GM12878 (cell line): Measurements from ENCODE around the gene CARD9. TPM values are rescaled to one million over a fixed set of nuclear protein-coding genes. Genes with fewer than 3 reads are reported as not detected.

Experiments
- ATAC-seq: fragments of 200-7000 bp; cut with Tn5 transposase; 3 replicates; pipeline ENCODE4 v1.9.1; 2020; ENCODE audit warnings: mild to moderate bottlenecking, moderate library complexity
- BruUV-seq: library from RNA; stranded (reverse); fragments of 400-500 nt; replicated peaks from 2 replicates; lab custom pipeline; 2021; lab: Mats Ljungman, UMichigan
- CTCF ChIA-PET: fragments of 300-600 bp; sonication (Branson Sonifier 250); formaldehyde crosslinking; extraction: SDS; loops from one replicate; lab custom pipeline; 2021; ENCODE audit warnings: inconsistent platforms; lab: Yijun Ruan, JAX
- POLR2A ChIA-PET: fragments of 350-600 bp; formaldehyde crosslinking; extraction: SDS; loops from one replicate; lab custom pipeline; 2021; ENCODE audit warnings: inconsistent platforms; lab: Charles Lee
- RAD21 ChIA-PET: fragments of 300-600 bp; sonication (Branson Sonifier 250); formaldehyde crosslinking; loops from one replicate; lab custom pipeline; 2023; ENCODE audit warnings: antibody characterized with exemption; ENCODE audit not compliant: unreplicated experiment; lab: Charles Lee
- SMC1A ChIA-PET: fragments of 300-600 bp; sonication (Branson Sonifier 250); formaldehyde crosslinking; loops from one replicate; lab custom pipeline; 2023; ENCODE audit not compliant: unreplicated experiment, uncharacterized antibody; lab: Charles Lee
- DNase-seq: peaks from one replicate; pipeline ENCODE4 v3.0.0-alpha.2; 2011; ENCODE audit warnings: low read depth, low spot score
- FAIRE-seq: peaks from 3 replicates; lab custom pipeline; 2011; peaks lifted over from hg19 to GRCh38; lab: Jason Lieb, UNC
- H2AFZ ChIP-seq: 2 replicates; pipeline ENCODE4 v1.6.0; 2011; ENCODE audit warnings: low read depth, low read length, control low read depth; ENCODE audit not compliant: control insufficient read depth
- H3K27ac ChIP-seq: 2 replicates; pipeline ENCODE4 v1.5.1; 2011; ENCODE audit warnings: control low read depth; ENCODE audit not compliant: control insufficient read depth, insufficient read depth
- H3K27me3 ChIP-seq, 2 experiments: replicated peaks in 1 of 2; 2 replicates each; pipeline versions ENCODE4 v1.6.0 to v1.6.1; 2011; ENCODE audit warnings: low read length in 1 of 2; ENCODE audit not compliant: control insufficient read depth in 2 of 2, insufficient read depth in 2 of 2
- H3K36me3 ChIP-seq, 2 experiments: 2 replicates each; pipeline ENCODE4 v1.5.1; 2011; ENCODE audit warnings: low read length in 1 of 2; ENCODE audit not compliant: control insufficient read depth in 2 of 2, insufficient read depth in 2 of 2
- H3K4me1 ChIP-seq: 2 replicates; pipeline ENCODE4 v1.6.1; 2011; ENCODE audit warnings: mild to moderate bottlenecking, low read length, moderate library complexity, mixed read lengths; ENCODE audit not compliant: control insufficient read depth, insufficient read depth
- H3K4me2 ChIP-seq: 2 replicates; pipeline ENCODE4 v1.6.0; 2011; ENCODE audit warnings: control low read depth; ENCODE audit not compliant: control insufficient read depth, insufficient read depth
- H3K4me3 ChIP-seq: fragments of 200-600 bp; sonication (generic); 2 replicates; pipeline ENCODE4 v1.5.1; 2016
- H3K79me2 ChIP-seq: 2 replicates; pipeline ENCODE4 v1.6.0; 2011; ENCODE audit warnings: low read length; ENCODE audit not compliant: control insufficient read depth, insufficient read depth
- H3K9ac ChIP-seq: 2 replicates; pipeline ENCODE4 v1.8.0; 2011; ENCODE audit warnings: low read length, control low read depth, mixed read lengths; ENCODE audit not compliant: control insufficient read depth, insufficient read depth
- H3K9me3 ChIP-seq: replicated peaks from 3 replicates; pipeline ENCODE4 v1.5.1; 2011; ENCODE audit warnings: mild to moderate bottlenecking, low read length; ENCODE audit not compliant: control insufficient read depth, insufficient read depth
- H4K20me1 ChIP-seq: 2 replicates; pipeline ENCODE4 v1.6.0; 2011; ENCODE audit not compliant: control insufficient read depth, insufficient read depth
- CBX5 ChIP-seq: sonication (generic); IDR thresholded peaks from 2 replicates; pipeline ENCODE4 v1.6.1; 2016; ENCODE audit warnings: low read depth, moderate library complexity, mild to moderate bottlenecking, inconsistent platforms
- IRF4 ChIP-seq: IDR thresholded peaks from 2 replicates; pipeline ENCODE4 v1.6.1; 2011; ENCODE audit warnings: low read depth, low read length
- MLLT1 ChIP-seq: fragments of 450-650 bp; IDR thresholded peaks from 2 replicates; pipeline ENCODE4 v1.6.1; 2016; ENCODE audit warnings: mild to moderate bottlenecking
- NR2C1 ChIP-seq: fragments of 450-650 bp; IDR thresholded peaks from 2 replicates; pipeline ENCODE4 v1.6.1; 2017; ENCODE audit warnings: antibody characterized with exemption, mild to moderate bottlenecking, moderate library complexity
- POLR2AphosphoS2 ChIP-seq: IDR thresholded peaks from 2 replicates; pipeline ENCODE4 v1.6.1; 2011; ENCODE audit warnings: low read depth, mild to moderate bottlenecking, low read length, improper control_type of control experiment, moderate library complexity
- RBBP5 ChIP-seq: fragments of 200-600 bp; sonication (generic); conservative IDR thresholded peaks from 2 replicates; pipeline ENCODE4 v1.6.1; 2016
- REST ChIP-seq: IDR thresholded peaks from 2 replicates; pipeline ENCODE4 v1.6.1; 2012; ENCODE audit warnings: mild to moderate bottlenecking, low read depth, low read length
- SREBF2 ChIP-seq: IDR thresholded peaks from 2 replicates; pipeline ENCODE4 v1.6.1; 2012; ENCODE audit warnings: mild to moderate bottlenecking, low read length
- TCF3 ChIP-seq: IDR thresholded peaks from 2 replicates; pipeline ENCODE4 v1.6.1; 2012; ENCODE audit warnings: low read depth, mild to moderate bottlenecking, low read length, borderline replicate concordance; ENCODE audit not compliant: insufficient read depth
- ZBED1 ChIP-seq: IDR thresholded peaks from 2 replicates; pipeline ENCODE4 v1.6.1; 2016; ENCODE audit warnings: borderline replicate concordance
- ZNF274 ChIP-seq: IDR thresholded peaks from one replicate; pipeline ENCODE4 v1.8.0; 2011; ENCODE audit not compliant: insufficient read length, insufficient read depth
- ZNF592 ChIP-seq: fragments of 450-650 bp; IDR thresholded peaks from 2 replicates; pipeline ENCODE4 v1.6.1; 2017; ENCODE audit warnings: mild to moderate bottlenecking, moderate library complexity
- WGBS: methylation state at CpG from one replicate; pipeline ENCODE4 v1.1.6; 2016; ENCODE audit warnings: low lambda C conversion rate; ENCODE audit not compliant: insufficient replicate concordance, insufficient coverage; ENCODE audit errors: missing lambda C conversion rate; 5-methylcytosine and 5-hydroxymethylcytosine counted together
- in situ Hi-C: fragments of 300-500 bp; cut with MboI; formaldehyde crosslinking; loops from 9 replicates; pipeline ENCODE4 v1.14.3; 2018; ENCODE audit warnings: mixed read lengths
- intact Hi-C: fragments of 100-400 bp; cut with micrococcal nuclease; formaldehyde crosslinking; loops from one replicate; pipeline ENCODE4 v1.14.2; 2022; ENCODE audit not compliant: unreplicated experiment
- polyA plus RNA-seq, 11 experiments: library from polyadenylated mRNA; depleted of rRNA in 4 of 11; unstranded in 6 of 11; stranded (reverse) in 5 of 11; fragments of >200 nt; fragmentation: Nextera tagmentation in 4 of 11; fragmentation: Illumina TruSeq in 1 of 11; extraction: Ambion mirVana in 4 of 11; extraction: Trizol in 1 of 11; gene quantifications; 1 replicate in 1 of 11; 2 replicates in 10 of 11; pipeline versions ENCODE4 v1.2.1 to v1.2.3, GENCODE V29; 2011 to 2016; ENCODE audit warnings: inconsistent platforms in 2 of 11, missing spikeins in 2 of 11, low read depth in 1 of 11
- total RNA-seq, 4 experiments: library from RNA; depleted of rRNA in 3 of 4; stranded (reverse); fragments of >200 nt in 3 of 4; fragmentation: Illumina TruSeq in 1 of 4; extraction: Trizol in 1 of 4; gene quantifications; 2 replicates each; pipeline versions ENCODE4 v1.2.1 to v1.2.3, GENCODE V29; 2013 to 2021

The CARD9 gene
- total and polyA plus RNA-seq, 10 of the 15 experiments (the other 5 are each of a cell fraction or from before 2014, with no cell fraction given): 0.11 to 4.9 (median 1.8) TPM; not detected in 1

GRCh38 chr9:136335296-136336155, 37.9 kb downstream of the CARD9 start:
- Histone ChIP-seq H3K4me2 (no peak overlapping the region), H3K79me2 (no peaks in the 10 kb centered on the region), H3K36me3 (no peaks in the 10 kb centered on the region), H3K9ac (no peak overlapping the region)
- no peak for FAIRE-seq
- no TSS peak for BruUV-seq
- ATAC-seq: no peak
- TF ChIP-seq RBBP5 (no peak), CBX5 (no peak), POLR2AphosphoS2 (no peak), NR2C1 (no peak), ZNF274 (no peak), ZBED1 (no peak), MLLT1 (no peak), IRF4 (no peak), TCF3 (no peak), ZNF592 (no peak), SREBF2 (no peak), REST (no peak)
- TF ChIP-seq, all 136 proteins: peak for 0
- POLR2A ChIA-PET: no interaction called here
- H3K4me3 ChIP-seq: no peak overlapping the region
- no peak overlapping the region for H2AFZ ChIP-seq
- no peak for DNase-seq
- no peaks in the 10 kb centered on the region for H4K20me1 ChIP-seq
- CTCF ChIA-PET: no interaction called here
- H3K9me3 ChIP-seq: no peaks in the 10 kb centered on the region
- RAD21 ChIA-PET: no interaction called here
- WGBS: 28% methylated on average over 24 of the region's 26 CpGs
- H3K4me1 ChIP-seq: no peaks in the 10 kb centered on the region
- no peaks in the 10 kb centered on the region for H3K27me3 ChIP-seq
- no peak overlapping the region for H3K27ac ChIP-seq
- intact Hi-C loops: no loop called here
- SMC1A ChIA-PET: no interaction called here
- in situ Hi-C loops: loop anchor here (5.0 kb wide), 1 partner anchor 62 kb away; no protein-coding TSS in a partner anchor
